ENCODE data around the gene LONRF3.
A peak's percentile ranks its signal among the peaks of the same experiment; 100 is the strongest.
"Not testable (repeated sequence)": the region's sequence is repeated elsewhere in the genome, so short reads cannot be mapped to it uniquely, and the experiment has no call there.

Gene LONRF3

DNA sequence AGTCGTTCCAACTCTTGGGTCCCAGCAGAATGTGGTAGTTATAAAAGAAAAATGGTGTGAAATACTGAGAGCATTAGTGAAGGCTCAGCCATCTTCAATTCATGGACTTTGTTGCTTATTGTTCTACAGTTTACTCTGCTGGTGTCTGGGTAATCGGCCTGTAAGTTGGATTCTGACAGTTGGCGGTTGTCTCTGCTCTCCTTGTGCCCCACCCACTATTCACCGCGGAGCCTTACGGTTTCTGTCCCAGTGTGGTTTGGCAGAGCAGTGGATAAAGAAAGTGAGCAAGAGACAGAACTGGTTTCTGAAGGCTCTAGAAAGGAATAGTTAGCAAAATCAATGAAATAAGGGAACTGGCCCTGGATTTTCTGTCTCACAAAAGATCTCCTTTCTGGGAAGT, 9.1 kb downstream of the LONRF3 start:
- DNase-seq (ENCODE audit: low spot score) = no peak

GRCh38 chrX:118988911-118989310, 14.5 kb downstream of the LONRF3 start:
- DNase-seq (ENCODE audit: low spot score) = no peak

- no peak for DNase-seq (ENCODE audit: low spot score)
Observed at GRCh38 chrX:118989886-118990285, 15.5 kb downstream of the LONRF3 start.

GRCh38 chrX:118990512-118991227, 16.3 kb downstream of the LONRF3 start:
- DNase-seq (ENCODE audit: low spot score) = no peak

DNA sequence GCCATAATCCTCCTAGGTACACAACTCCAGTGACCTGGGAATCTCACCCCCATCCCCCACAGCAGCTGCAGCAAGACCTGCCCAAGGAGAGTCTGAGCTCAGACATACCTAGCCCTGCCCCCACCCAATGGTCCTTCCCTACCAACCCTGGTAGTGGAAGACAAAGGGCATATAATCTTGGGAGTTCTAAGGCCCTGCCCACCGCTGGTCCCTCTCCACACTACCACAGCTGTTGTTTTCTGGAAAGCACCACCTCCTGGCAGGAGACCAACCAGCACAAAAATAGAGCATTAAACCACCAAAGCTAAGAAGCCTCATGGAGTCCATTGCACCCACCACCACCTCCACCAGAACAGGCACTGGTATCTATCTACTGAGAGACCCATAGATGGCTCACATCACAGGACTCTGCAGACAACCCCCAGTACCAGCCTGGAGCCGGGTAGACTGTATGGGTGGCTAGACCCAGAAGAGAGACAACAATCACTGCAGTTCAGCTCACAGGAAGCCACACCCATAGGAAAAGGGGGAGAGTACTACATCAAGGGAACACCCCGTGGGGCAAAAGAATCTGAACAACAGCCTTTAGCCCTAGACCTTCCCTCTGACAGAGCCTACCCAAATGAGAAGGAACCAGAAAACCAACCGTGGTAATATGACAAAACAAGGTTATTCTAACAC, 18.2 kb downstream of the LONRF3 start:
- DNase-seq (ENCODE audit: low spot score) = not testable (repeated sequence)

- DNase-seq (ENCODE audit: low spot score) = no peak
Observed at GRCh38 chrX:119003462-119003861, 29.0 kb downstream of the LONRF3 start.

DNA sequence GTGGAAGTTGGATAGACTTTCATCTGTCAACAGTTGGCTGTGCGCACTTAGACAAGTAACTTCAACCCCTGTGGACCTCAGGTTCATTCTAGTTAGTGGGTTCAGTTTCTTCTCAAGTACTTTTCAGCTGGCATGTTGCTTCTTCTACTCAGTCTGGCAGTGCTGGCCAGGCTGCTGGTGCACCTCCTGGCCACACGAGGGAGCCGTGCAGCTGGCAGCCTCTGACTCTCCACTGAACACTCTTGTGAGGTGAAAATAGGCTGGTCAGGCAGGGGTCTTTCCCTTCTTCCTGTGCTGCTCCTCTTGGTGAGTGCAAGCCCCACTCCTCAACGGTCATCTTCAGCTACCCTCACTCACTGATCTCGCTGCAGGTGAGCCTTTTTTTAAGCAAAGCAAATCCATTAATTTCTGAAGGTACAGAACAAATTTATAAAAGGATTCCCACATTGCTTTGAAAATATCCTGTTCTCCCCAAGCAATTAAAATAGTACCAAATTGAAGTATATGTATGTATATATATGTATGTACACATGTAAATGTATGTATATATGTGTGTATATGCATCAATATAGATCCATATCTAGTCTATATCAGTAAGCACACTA, 30.6 kb downstream of the LONRF3 start:
- peak; percentile 28 for DNase-seq (ENCODE audit: low spot score)

DNA sequence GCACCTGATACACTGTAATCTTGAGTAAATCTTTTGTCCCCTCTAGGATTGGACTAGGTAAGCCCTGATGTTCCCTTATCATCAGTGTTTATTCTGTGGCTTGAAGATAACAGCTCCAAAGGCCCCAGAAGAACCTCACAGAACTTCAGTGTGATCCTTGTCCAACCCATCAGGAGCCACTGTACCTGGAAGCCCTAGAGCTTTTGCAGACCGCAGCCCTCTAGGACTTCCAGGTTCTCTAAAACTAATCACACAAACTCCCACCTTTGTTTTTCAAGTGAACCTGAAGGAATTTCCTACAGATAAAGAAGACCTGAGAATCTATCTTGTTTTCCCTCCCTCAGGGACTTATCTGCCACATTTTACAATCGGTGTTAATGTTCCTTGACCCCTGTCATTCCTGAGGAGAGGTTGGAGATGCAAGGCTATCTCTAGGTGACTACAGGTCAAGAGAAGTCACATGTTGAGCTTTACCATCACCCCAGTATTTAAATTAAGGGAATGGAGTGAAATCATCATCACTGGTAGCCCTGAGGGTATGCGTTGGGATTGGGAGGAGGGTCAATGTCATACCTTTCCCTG, 32.9 kb downstream of the LONRF3 start:
- DNase-seq (ENCODE audit: low spot score) = no peak

- DNase-seq (ENCODE audit: low spot score) = no peak
Observed at GRCh38 chrX:119008110-119008744, 33.8 kb downstream of the LONRF3 start.

- no peak for DNase-seq (ENCODE audit: low spot score)
Observed at GRCh38 chrX:119009071-119009470, 34.7 kb downstream of the LONRF3 start.

- DNase-seq (ENCODE audit: low spot score) = no peak
Observed at GRCh38 chrX:119010491-119010890, 36.1 kb downstream of the LONRF3 start.

DNA sequence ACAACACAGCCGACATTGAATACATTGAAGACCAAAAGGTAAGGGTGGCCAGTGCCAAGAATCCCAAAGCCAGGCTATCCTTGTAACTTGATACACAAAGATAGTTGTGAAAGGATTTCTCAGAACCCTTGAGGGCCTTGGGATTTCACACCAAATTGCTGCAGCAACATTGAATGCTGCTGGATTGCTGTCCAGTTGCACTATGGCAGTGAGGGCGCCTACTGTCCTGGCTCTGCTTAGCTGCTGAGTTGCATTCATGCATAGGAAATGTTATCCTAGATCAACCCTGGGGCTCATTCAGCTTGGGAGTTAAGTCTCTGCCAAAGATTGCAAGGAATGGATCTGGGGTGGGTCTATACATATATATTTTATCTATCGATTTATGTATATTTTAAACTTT, 38.7 kb downstream of the LONRF3 start:
- no peak for DNase-seq (ENCODE audit: low spot score)

DNA sequence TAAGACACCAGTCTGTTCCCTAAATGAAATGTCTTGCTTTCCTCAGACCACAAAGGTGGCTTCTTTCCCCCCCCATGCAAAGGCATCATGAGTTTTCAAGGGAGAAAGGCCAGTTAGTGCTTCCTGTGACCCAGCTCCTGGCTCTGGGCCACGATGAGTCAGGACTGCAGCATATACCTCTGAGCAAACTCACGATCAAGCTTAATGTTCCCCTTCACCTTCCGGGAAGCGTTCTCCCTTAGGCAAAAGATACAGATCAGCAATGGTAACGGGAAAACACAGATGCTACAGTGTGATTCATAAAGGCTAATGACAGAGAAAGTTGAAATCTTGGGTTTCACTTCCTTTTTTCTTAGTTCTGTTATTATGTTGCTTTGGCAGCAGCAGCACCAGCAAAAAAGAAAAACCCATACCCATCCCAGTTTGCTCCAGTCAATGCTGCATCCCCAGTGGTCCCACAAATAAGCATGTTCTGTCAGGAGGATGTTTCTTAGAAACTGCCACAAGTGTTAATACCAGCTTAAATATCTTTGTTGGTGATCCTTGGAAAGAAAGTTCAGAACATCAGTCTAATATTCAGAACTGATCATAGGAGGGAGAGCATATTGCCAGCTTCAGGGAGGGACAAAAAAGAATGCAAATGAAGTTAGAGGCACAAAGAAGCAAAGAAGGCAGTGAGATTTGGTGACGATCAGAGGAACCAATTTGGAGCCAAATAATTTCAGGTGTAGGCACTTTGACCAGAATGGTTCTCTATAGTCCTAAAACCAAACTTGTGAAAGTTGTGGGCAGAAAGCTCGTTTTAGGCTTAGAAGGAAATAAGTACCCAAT, 41.2 kb downstream of the LONRF3 start:
- no peak for DNase-seq (ENCODE audit: low spot score)

- no peak for DNase-seq (ENCODE audit: low spot score)
Observed at GRCh38 chrX:119017077-119017476, 42.7 kb downstream of the LONRF3 start.

DNA sequence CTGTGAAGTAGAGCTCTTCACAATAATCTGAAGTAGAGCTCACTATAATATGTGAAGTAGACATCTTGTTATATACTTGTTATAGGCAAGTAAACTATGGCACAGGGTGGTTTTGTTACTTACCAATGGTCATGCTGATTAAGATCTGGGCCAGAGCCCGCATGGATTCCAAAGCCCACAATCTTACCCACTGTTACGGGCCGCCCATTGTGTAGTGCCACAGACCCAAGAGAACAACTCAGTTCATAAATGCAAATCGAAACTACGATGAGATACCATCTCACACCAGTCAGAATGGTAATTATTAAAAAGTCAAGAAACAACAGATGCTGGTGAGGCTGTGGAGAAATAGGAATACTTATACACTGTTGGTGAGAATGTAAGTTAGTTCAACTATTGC, 51.5 kb downstream of the LONRF3 start:
- no peak for DNase-seq (ENCODE audit: low spot score)

DNA sequence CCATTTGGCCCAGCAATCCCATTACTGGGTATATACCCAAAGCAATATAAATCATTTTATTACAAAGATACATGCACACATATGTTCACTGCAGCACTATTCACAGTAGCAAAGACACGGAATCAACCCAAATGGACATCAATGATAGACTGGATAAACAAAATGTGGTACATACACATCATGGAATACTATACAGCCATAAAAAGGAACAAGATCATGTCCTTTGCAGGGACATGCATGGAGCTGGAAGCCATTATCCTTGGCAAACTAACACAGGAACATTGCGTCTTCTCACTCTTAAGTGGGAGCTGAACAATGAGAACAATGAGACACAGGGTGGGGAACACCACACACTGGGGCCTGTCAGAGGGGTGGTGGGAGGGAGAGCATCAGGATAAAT, 51.9 kb downstream of the LONRF3 start:
- not testable (repeated sequence) for DNase-seq (ENCODE audit: low spot score)

DNA sequence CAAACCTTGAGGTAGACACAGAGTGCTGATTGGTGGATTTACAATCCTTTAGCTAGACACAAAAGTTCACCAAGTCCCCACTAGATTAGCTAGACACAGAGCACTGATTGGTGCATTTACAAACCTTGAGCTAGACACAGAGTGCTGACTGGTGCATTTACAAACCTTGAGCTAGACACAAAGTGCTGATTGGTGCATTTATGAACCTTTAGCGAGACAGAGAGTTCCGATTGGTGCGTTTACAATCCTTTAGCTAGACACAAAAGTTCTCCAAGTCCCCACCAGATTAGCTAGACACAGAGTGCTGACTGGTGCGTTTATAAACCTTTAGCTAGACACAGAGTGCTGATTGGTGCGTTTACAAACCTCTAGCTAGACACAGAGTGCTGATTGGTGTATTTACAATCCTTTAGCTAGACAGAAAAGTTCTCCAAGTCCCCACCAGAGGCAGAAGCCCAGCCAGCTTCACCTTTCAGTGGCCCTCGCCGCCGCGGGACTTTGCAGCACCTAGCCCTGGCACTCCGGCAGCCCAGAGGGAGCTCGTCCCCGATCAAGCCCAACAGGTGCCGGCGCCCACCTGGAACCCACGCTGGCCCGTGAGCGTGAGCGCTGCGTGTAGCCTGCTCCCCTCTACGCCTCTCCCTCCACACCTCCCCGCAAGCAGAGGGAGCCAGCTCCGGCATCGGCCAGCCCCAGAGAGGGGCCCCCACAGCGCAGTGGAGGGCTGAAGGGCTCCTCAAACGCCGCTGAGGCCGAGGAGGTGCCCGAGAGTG, 53.7 kb downstream of the LONRF3 start:
- DNase-seq (ENCODE audit: low spot score) = not testable (repeated sequence)

GRCh38 chrX:119028733-119029330, 54.4 kb downstream of the LONRF3 start:
- no peak for DNase-seq (ENCODE audit: low spot score)

DNA sequence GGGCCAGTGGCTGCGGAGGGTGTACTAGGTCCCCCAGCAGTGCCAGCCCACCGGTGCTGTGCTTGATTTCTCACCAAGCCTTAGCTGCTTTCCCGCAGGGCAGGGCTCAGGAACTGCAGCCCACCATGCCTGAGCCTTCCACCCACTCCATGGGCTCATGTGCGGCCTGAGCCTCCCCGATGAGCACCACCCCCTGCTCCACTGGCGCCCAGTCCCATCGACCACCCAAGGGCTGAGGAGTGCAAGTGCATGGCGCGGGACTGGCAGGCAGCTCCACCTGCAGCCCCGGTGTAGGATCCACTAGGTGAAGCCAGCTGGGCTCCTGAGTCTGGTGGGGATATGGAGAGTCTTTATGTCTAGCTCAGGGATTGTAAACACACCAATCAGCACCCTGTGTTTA, 55.2 kb downstream of the LONRF3 start:
- DNase-seq (ENCODE audit: low spot score) = not testable (repeated sequence)

- no peak for DNase-seq (ENCODE audit: low spot score)
Observed at GRCh38 chrX:119030990-119031389, 56.6 kb downstream of the LONRF3 start.
